GM21619 (cell line): ENCODE results near the gene RIMBP2.

Source experiments
- ATAC-seq: cut with Tn5 transposase; IDR thresholded peaks from one replicate; pipeline ENCODE4 v1.9.1; 2021; ENCODE audit not compliant: unreplicated experiment

Gene RIMBP2

GRCh38 chr12:130398100-130398848 lies 317.8 kb downstream of the RIMBP2 start:
- no peak for ATAC-seq

DNA sequence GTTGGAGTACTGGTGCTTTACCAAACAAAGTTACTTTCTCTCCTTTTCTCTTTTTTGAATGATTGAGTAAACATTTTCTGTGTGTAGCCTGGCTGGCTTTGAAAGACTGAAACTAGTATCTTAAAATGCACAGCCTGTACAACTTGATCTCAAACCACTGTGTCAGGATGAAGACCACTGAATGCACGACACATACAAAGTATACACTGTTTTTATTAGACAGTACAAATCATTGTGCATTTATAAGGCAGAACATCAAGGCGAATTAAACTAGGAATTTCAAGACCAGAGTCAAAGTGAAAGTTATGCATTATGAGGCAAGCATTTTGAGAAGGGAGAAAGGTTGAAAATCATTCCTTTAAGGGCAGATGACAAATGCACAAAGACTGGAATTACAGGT lies 319.4 kb downstream of the RIMBP2 start:
- ATAC-seq = no peak

GRCh38 chr12:130394906-130395305 lies 321.2 kb downstream of the RIMBP2 start:
- no peak for ATAC-seq

DNA sequence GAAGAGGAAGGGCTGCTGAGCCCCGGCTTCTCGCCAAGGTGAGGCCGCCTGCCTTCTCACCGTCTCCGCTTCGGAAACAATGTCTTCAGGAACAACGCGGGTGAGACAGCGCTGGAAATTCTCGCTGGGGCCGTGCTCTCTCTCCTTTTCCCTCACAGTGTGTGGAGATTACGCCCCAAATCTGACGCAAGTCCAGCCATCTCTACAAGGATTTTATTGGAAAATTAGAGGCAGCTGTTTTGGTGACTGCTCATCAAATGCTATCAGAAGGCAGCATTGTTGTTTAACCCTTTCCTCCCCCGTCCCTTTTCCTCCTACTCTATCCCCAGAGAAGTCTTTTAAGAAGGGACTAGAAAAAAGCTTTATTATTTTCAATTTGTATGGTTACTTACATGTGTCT lies 324.9 kb downstream of the RIMBP2 start:
- ATAC-seq = no peak

- ATAC-seq = no peak
Measured at GRCh38 chr12:130385193-130385592, 330.9 kb downstream of the RIMBP2 start.

GRCh38 chr12:130384234-130384633 lies 331.9 kb downstream of the RIMBP2 start:
- ATAC-seq = no peak

- no peak for ATAC-seq
Measured at GRCh38 chr12:130382818-130383217, 333.3 kb downstream of the RIMBP2 start.

- ATAC-seq = no peak
Measured at GRCh38 chr12:130375296-130376287, 340.5 kb downstream of the RIMBP2 start.

DNA sequence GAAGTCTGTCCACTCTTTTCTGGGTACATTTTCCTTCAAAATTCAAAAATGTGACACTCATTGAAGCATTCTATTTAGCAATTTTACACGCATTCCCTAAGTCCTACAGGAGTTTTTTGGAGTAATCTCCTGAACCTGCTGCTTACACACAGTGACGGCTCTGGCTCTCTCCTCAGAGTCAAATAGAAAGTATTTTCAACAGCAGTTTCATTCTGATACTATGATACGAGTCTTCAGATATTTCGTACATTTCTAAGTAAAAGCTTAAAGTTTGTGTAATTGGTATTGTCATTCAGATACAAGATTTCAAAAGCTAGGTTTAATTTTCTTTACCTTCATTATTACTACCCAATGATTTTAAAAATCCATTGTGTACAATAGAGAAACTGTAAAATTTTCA lies 342.0 kb downstream of the RIMBP2 start:
- no peak for ATAC-seq

GRCh38 chr12:130372936-130373335 lies 343.2 kb downstream of the RIMBP2 start:
- no peak for ATAC-seq

DNA sequence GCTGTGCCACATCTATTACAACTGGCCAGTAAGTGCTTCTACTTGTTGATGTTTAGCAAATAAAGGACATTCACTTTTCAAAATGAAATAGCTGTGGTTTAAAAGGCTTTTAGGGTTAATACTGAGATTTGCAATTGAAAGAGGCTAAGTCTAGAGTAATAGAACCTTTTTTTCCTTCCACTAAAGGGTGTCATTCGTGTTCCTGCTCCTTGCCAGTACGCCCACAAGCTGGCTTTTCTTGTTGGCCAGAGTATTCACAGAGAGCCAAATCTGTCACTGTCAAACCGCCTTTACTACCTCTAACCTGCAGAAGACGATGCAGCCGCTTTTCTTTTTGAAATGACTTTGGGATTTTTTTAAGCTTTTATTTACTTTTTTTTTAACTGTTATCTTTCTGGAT lies 344.8 kb downstream of the RIMBP2 start:
- ATAC-seq = no peak

DNA sequence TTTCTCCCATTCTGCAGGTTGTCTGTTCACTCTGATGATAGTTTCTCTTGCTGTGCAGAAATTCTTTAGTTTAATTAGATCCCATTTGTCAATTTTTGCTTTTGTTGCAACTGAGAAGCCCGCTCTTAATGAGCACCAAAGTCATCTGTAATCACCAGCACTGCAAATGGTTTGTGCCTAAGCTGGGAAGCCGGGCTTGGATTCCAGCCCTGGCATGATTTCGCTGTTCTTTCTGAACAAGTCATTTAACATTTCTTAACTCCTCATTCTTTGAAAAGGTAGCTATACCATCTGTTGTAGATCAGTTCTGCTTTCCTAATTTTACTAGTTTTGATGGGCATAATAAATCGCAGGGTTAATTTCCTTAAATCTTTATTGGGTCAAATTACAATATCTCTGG lies 346.3 kb downstream of the RIMBP2 start:
- ATAC-seq = no peak

GRCh38 chr12:130367523-130367922 lies 348.6 kb downstream of the RIMBP2 start:
- ATAC-seq = no peak

DNA sequence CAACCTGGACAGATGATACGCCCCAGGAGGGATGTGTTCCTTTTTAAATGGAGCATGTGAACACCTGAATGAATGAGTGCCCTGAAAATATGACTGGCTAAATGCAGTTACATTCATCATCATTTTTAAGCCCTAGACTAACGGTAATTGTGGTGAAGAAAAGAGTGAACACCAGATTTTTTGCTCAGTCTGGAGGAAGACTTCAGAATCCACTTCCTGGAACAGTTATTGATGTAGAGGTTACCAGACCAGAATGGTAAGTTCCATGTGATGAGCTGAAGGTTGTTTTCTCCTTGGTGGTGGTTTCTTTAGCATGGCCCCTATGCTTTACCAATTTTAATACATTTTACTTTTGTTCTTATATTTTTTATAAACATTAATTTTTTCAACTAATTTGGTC lies 349.1 kb downstream of the RIMBP2 start:
- ATAC-seq = no peak

DNA sequence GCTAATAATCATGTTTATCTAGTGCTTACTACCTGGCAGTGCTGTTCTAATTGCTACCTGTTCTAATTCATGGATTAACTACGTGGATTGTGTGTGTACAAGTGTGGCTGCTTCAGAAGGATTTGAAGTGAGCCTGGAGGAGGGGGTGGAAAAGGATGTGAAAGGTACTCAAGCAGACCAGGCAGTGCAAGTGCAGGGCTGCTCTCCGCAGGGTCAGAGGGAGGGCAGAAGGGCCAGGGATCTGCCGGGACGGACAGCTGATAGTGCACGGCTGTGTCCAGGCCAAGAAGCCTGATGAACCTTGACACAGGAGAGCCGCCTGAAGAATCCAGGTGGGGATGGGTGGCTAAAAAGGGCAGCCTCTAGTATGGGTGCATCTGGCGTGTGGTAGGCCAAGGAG lies 349.9 kb downstream of the RIMBP2 start:
- ATAC-seq = no peak

DNA sequence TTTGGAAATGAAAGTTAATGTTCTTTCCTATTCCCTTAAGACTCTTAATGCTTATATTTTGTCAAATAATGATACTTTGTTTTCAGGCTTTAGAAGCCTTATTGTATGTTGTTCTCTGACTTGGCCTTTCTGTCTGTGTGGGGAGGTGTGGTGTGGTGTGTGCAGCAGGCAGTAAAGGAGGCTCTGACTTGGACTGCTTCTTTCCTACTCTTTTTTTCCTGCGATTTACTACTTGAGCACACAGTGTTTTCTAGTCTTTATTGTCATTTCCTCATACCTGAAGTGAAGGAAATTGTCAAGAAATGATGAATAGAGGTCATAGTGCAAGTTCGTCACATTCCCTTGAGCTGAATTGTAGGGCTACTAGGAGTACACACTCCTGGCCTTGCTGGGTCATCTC lies 351.5 kb downstream of the RIMBP2 start:
- no peak for ATAC-seq

- ATAC-seq = no peak
Measured at GRCh38 chr12:130362060-130362459, 354.0 kb downstream of the RIMBP2 start.

DNA sequence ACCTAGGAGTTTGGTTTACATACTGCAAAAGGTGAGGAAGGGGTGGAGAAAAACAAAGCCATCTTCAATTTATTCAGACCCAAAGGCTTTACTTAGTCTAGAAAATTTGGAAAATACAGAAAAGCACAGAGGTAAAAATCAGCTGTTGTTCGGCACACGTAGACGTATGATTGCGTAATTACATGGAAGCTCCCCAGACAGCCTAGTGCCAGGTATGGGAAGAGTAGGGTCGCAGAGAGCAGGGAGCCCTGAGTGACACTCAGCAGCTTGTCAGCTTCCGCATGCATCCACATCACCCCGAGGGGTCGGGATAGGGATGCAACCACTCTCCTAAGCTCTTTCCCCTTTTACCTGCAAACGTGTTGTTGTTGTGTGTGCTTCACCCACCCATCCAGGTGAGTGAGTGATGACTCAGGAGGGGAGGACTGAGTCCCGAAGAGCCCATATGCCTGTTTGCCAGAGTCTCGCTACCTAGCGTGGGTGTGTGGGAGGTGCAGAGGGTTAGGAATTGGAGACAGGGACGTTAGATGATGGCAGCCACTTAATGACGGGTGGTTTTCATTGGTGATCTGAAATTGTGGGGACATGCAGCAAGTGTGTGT lies 358.3 kb downstream of the RIMBP2 start:
- no peak for ATAC-seq

- no peak for ATAC-seq
Measured at GRCh38 chr12:130357241-130357640, 358.9 kb downstream of the RIMBP2 start.

- no peak for ATAC-seq
Measured at GRCh38 chr12:130356222-130356621, 359.9 kb downstream of the RIMBP2 start.

GRCh38 chr12:130354407-130354806 lies 361.7 kb downstream of the RIMBP2 start:
- ATAC-seq = no peak

DNA sequence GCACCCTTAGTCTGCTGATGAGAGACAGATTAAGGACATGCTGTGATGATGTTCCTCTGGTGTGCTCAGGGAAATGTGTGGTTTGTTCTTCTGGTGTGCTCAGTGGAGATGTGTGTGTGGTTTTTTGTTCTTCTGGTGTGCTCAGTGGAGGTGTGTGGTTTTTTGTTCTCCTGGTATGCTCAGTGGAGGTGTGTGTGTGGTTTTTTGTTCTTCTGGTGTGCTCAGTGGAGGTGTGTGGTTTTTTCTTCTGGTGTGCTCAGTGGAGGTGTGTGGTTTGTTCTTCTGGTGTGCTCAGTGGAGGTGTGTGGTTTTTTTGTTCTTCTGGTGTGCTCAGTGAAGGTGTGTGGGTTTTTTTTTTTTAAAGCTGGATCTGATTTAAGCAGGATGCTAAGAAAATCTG lies 363.0 kb downstream of the RIMBP2 start:
- no peak for ATAC-seq
